Activated gamma-delta T cell (primary cell): Measurements from ENCODE around the gene ACVR2B.
A peak's percentile ranks its signal among the peaks of the same experiment; 100 is the strongest.

Experiments
- DNase-seq: peaks from one replicate; lab custom pipeline; 2025; lab: John Stamatoyannopoulos, UW

ACVR2B gene

GRCh38 chr3:38488949-38489348, 35.3 kb downstream of the ACVR2B start:
- DNase-seq, result no peak

- no peak for DNase-seq
These were observed 36.1 kb downstream of the ACVR2B start for GRCh38 chr3:38489766-38490165.

- DNase-seq, result no peak
These were observed 36.8 kb downstream of the ACVR2B start for GRCh38 chr3:38490281-38491030.

- DNase-seq, result no peak
These were observed 37.5 kb downstream of the ACVR2B start for GRCh38 chr3:38491215-38491614.

GRCh38 chr3:38493031-38493430, 39.3 kb downstream of the ACVR2B start:
- no peak for DNase-seq

GRCh38 chr3:38496131-38496910, 42.6 kb downstream of the ACVR2B start, which contains the start of gene EXOG:
TSS of gene EXOG (plus strand) at chr3:38496340. CDS start at chr3:38496368, 28 bp downstream.
- peak; percentile 89 for DNase-seq

GRCh38 chr3:38497031-38497430, 43.3 kb downstream of the ACVR2B start:
- no peak for DNase-seq

- DNase-seq, result no peak
These were observed 47.2 kb downstream of the ACVR2B start for GRCh38 chr3:38500688-38501417.

GRCh38 chr3:38507120-38507519, 53.4 kb downstream of the ACVR2B start:
- DNase-seq, result no peak

- DNase-seq, result no peak
These were observed 56.0 kb downstream of the ACVR2B start for GRCh38 chr3:38509732-38510131.

- DNase-seq, result no peak
These were observed 56.9 kb downstream of the ACVR2B start for GRCh38 chr3:38510631-38511030.

GRCh38 chr3:38511546-38511945, 57.9 kb downstream of the ACVR2B start:
- DNase-seq, result no peak

GRCh38 chr3:38515367-38515766, 61.7 kb downstream of the ACVR2B start:
- DNase-seq, result no peak

- no peak for DNase-seq
These were observed 63.0 kb downstream of the ACVR2B start for GRCh38 chr3:38516669-38517068.

- no peak for DNase-seq
These were observed 65.3 kb downstream of the ACVR2B start for GRCh38 chr3:38519000-38519399.

- DNase-seq, result no peak
These were observed 66.0 kb downstream of the ACVR2B start for GRCh38 chr3:38519651-38520050.

- no peak for DNase-seq
These were observed 67.8 kb downstream of the ACVR2B start for GRCh38 chr3:38521391-38521987.

GRCh38 chr3:38522002-38522401, 68.3 kb downstream of the ACVR2B start:
- DNase-seq, result no peak

GRCh38 chr3:38524141-38524739, 70.5 kb downstream of the ACVR2B start:
- no peak for DNase-seq

- no peak for DNase-seq
These were observed 73.1 kb downstream of the ACVR2B start for GRCh38 chr3:38526792-38527191.

GRCh38 chr3:38528457-38528856, 74.8 kb downstream of the ACVR2B start:
- DNase-seq, result no peak

- DNase-seq, result no peak
These were observed 78.8 kb downstream of the ACVR2B start for GRCh38 chr3:38532529-38532928.
